ENCODE results near the gene MPDZ.

The MPDZ gene

DNA sequence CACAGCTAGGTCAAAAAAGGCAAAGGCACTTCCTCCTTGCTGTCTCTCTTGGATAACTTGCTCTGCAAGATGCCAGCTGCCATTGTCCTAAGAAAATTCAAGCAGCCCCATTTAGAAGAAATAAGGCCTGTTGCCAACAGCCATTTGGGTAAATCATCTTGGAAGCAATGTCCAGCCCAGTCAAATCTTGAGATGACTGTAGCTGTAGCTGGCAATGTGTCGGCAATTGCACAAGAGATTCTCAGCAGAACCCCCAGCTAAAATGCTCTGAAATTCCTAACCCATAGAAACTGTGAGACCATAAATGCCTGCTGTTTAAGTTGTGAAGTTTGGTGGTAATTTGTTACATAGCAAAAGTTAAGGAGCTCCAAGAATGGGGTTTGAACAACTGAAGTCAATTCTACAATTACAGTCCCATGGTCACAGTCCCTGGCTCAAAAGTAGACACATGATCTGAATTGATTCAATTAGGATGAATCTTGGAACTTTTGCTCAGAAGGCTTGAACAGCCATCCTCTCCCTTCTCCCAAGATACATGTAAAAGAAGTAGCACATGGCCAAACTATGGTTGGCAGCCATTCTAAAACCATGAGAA is 151.1 kb downstream of the MPDZ start:
- no peak for DNase-seq

DNA sequence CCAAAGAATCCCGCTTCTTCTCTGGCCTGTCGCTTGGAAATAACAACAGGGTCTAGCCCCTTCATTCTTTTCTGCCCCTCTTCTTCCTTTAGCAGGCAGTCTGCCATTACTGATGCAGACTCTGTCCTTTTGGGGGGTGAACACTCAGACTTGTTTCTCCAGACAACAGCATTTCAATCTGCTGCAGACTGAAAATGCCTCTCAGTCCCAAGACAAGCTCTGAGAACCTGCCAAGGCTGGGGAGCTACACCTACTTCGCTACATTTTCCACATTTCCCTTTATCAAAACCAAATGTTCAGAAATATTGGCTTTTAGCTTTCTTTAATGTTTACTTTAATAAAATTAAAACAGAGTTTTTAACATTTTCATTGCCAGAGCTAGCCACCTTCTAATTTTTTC is 152.4 kb downstream of the MPDZ start:
- DNase-seq, result no peak

- no peak for DNase-seq
These were observed 154.2 kb downstream of the MPDZ start for GRCh38 chr9:13125261-13125660.

- no peak for DNase-seq
These were observed 156.6 kb downstream of the MPDZ start for GRCh38 chr9:13122756-13123369.

GRCh38 chr9:13118313-13118712 is 161.2 kb downstream of the MPDZ start:
- no peak for DNase-seq

GRCh38 chr9:13116292-13116691 is 163.2 kb downstream of the MPDZ start:
- DNase-seq, result no peak

- DNase-seq, result no peak
These were observed 165.7 kb downstream of the MPDZ start for GRCh38 chr9:13113751-13114150.

- no peak for DNase-seq
These were observed 166.3 kb downstream of the MPDZ start for GRCh38 chr9:13113216-13113615.

- DNase-seq, result no peak
These were observed 167.7 kb downstream of the MPDZ start for GRCh38 chr9:13111778-13112177.

DNA sequence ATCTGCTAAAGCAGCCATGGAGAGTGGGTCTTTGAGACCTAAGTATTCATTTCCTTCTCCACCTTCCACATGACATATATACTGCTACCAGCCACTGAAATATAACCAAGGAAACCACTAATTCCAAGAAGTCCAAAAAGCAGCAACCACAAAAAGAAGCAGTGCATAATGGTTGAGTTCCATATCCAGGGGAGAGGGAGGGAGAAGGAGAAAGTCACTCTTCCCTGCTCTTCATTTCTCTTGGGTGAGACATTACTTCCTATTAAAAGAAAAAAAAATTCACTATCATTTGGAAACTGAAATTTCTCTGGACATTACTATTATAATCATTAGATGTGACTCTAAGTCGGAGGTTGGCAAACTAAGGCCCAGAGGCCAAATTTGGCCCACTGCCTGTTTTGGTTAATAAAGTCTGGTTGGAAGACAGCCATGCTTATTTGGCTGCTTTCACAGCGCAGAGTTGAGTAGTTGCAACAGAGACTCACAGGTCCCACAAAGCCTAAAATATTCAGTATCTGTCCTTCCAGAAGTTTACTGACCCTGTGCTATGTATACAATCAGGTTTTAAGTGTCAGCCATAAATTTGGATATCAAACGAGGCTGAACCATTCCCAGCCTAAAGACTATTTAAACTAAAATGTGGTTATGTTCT is 168.6 kb downstream of the MPDZ start:
- no peak for DNase-seq

DNA sequence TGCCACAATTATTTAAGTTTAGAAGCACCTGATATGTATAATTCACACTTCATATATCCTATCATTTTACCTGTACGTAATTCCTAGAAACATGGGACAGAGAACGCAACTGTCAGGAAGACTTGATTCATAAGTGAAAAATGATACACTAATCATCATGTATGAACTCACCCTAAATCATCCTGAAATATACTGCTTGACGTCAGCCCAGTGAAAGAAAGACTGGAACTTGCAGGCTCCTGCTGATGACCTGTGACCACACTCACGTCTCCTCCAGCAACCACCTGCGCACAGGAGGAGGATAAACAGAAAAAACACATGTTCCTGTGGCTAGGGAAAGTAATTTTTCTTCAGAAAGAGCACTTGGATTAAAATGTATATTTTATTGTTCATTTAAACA is 169.7 kb downstream of the MPDZ start:
- DNase-seq, result no peak

- no peak for DNase-seq
These were observed 172.5 kb downstream of the MPDZ start for GRCh38 chr9:13107008-13107407.

- DNase-seq, result no peak
These were observed 178.4 kb downstream of the MPDZ start for GRCh38 chr9:13100914-13101572.

DNA sequence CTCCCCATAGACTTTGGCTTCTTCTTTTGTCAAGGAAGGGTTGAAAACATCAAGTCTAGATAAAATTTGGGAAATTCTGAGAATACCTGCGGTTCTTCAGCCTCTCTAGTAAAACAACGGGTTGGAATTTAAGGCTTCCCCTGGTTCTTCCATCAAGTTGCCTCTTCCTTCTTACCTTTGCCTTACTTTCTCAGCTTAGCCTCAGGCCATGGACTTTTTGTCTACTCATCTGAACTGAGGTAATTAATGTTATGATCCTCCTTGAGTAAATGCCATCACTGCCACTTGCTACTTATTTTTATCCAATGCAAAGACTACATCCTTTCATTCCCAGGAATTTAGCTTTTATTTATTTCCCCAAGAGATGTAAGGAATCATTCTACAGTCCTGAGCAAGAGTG is 184.4 kb downstream of the MPDZ start:
- no peak for DNase-seq

DNA sequence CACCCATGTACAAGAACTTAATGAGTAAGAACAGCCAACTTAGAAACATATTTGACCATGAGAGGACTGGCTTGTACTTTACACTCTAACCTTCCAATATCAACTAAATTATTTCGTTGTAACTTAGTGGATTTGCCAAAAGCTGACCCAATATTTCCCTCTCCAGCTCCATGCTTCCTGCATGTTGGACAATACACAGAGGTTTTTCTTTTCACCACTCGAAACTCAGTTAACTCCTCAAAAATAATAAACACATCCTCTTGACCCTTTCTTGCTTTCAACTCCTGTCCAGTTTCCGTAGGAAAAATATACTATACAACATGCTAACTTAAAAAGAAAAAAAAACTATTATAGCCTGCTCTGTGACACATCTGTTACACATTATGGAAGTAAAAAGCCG is 188.9 kb downstream of the MPDZ start:
- DNase-seq, result no peak

DNA sequence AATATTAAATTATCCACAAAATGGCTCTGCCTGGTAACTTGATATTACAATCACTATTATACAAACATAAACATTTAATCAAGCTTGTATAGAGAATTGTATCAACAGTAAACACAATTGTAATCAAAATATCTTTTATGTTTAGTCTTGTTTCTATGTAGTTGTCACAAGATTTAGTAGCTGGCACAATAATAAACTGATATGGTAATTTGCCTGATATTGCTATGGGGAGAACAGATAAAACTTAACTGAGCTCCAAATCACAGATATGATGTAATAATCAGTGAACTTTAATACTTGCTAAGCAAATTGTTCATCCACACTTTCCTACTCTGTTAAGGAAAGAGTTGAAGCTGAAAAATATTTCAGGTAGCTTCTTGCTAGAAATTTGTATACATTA is 189.8 kb downstream of the MPDZ start:
- no peak for DNase-seq

- peak; percentile 23 to 27 for DNase-seq
These were observed 190.6 kb downstream of the MPDZ start for GRCh38 chr9:13088720-13089427.

DNA sequence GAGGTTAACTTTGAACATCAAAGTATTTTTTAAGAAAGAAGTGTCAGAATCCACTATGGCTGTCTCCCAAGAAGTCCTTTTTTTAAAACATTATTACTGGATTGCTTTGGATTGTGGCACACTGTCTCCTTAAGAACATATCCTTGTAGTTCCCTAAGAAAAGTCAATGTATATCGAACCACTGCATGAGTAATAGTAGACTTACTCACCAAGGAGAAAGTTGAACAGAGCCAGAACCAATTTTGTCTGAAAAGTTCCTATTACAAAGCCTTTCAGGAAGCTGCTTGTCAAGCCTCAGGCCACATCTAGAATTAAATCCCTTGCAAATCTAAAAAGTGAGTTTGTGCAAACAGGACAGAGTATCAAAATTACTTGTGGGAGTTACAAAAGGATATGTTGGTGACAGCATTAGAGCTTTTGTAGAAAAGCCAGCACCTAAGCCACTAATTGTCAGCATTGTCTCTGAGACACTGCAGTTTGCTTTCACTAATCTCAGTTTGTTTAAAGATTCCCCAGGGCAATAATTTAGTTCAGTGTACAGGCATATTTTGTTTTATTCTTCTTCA is 195.4 kb downstream of the MPDZ start:
- DNase-seq, result no peak

GRCh38 chr9:13083366-13083765 is 196.1 kb downstream of the MPDZ start:
- no peak for DNase-seq

DNA sequence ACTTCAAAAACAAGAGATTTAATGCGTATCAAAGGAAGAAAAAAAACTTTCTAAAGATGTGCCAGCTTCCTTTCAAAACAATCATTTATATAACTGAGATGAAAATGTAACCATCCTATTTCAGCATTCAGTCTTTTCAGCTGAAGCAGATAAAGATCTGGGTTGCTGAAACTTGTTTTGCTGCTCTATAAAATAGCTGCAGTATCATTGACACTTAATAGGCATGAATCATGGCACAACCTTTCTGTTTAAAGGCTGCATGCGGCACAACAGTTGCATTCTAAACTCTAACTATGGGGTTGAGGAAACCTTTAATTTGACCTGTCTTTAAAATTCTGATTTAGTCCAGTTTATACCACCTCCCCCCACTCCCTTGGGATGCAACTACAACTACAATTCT is 196.7 kb downstream of the MPDZ start:
- no peak for DNase-seq

- no peak for DNase-seq
These were observed 201.3 kb downstream of the MPDZ start for GRCh38 chr9:13078164-13078563.

- DNase-seq, result no peak
These were observed 202.9 kb downstream of the MPDZ start for GRCh38 chr9:13076616-13077015.

DNA sequence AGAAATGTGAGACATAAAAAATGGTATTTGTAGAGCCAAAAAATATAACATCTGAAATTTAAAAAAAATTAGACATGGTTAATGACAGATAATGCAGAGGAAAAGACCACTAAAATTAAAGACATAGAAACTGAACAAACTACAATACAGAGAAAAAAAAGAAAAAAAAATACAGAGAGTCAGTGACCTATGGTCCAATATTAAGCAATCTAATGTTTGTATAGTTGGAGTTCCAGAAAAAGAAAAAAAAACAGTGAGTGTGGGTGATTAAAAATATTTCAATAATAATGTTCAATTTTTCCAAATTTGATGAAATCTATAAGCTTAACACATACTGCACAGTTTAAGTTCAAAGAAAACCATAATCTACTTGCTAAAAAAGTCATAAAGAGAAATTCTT is 207.6 kb downstream of the MPDZ start:
- DNase-seq, result no peak

Measured in AML-193 (cell line).